ENCODE results near the gene SLC9A9. TPM values are rescaled to one million over a fixed set of nuclear protein-coding genes. Genes with fewer than 3 reads are reported as not detected.

SLC9A9 gene
- total RNA-seq, 1 experiment from 2014 or later = 2.2 TPM

- TF ChIP-seq CTCF (IDR thresholded peaks at IDR 0.05; ENCODE audit: unreplicated experiment) = no peak
- intact Hi-C loops (cut with micrococcal nuclease) = no loop called here
- ChIA-PET POLR2A (no interaction called here), CTCF (interaction anchor here (1.4 kb wide), 1 partner anchor 15 kb away, joined by 5 read pairs; no protein-coding TSS in a partner anchor)
- Mint-ChIP-seq H3K9me3 (ENCODE audit: unreplicated experiment) (no peaks in the 10 kb centered on the region), H3K36me3 (ENCODE audit: insufficient read depth, unreplicated experiment) (no peaks in the 10 kb centered on the region), H3K4me1 (ENCODE audit: insufficient read depth, unreplicated experiment) (no peaks in the 10 kb centered on the region), H3K27me3 (ENCODE audit: insufficient read depth, unreplicated experiment) (no peaks in the 10 kb centered on the region), H3K4me3 (ENCODE audit: unreplicated experiment) (no peak overlapping the region), H3K27ac (ENCODE audit: low read depth, unreplicated experiment) (no peak overlapping the region)
- DNase-seq (ENCODE audit: unreplicated experiment) = no peak
- BruUV-seq (replicated peaks) = no TSS peak
Measured at GRCh38 chr3:143720381-143720780, 127.9 kb downstream of the SLC9A9 start.

- no peak for DNase-seq (ENCODE audit: unreplicated experiment)
- H3K27me3 Mint-ChIP-seq (ENCODE audit: insufficient read depth, unreplicated experiment) = no peaks in the 10 kb centered on the region
- no peak overlapping the region for H3K27ac Mint-ChIP-seq (ENCODE audit: low read depth, unreplicated experiment)
- no peak for TF ChIP-seq CTCF (IDR thresholded peaks at IDR 0.05; ENCODE audit: unreplicated experiment)
- H3K4me3 Mint-ChIP-seq (ENCODE audit: unreplicated experiment) = no peak overlapping the region
- ChIA-PET POLR2A (interaction anchor here (0.7 to 0.8 kb wide), 2 partner anchors 9 to 71 kb away, joined by 3 read pairs; no protein-coding TSS in a partner anchor), CTCF (interaction anchor here (0.5 to 1.5 kb wide), 3 partner anchors 45 to 1528 kb away, joined by 3 to 4 read pairs (median 3); no protein-coding TSS in a partner anchor)
- no peaks in the 10 kb centered on the region for H3K36me3 Mint-ChIP-seq (ENCODE audit: insufficient read depth, unreplicated experiment)
- no peaks in the 10 kb centered on the region for H3K9me3 Mint-ChIP-seq (ENCODE audit: unreplicated experiment)
- intact Hi-C loops (cut with micrococcal nuclease) = no loop called here
- no TSS peak for BruUV-seq (replicated peaks)
- no peaks in the 10 kb centered on the region for H3K4me1 Mint-ChIP-seq (ENCODE audit: insufficient read depth, unreplicated experiment)
Measured at GRCh38 chr3:143718463-143718862, 129.8 kb downstream of the SLC9A9 start.

- Mint-ChIP-seq H3K9me3 (ENCODE audit: unreplicated experiment) (no peaks in the 10 kb centered on the region), H3K36me3 (ENCODE audit: insufficient read depth, unreplicated experiment) (no peaks in the 10 kb centered on the region), H3K4me3 (ENCODE audit: unreplicated experiment) (no peak overlapping the region), H3K4me1 (ENCODE audit: insufficient read depth, unreplicated experiment) (no peaks in the 10 kb centered on the region), H3K27ac (ENCODE audit: low read depth, unreplicated experiment) (no peak overlapping the region), H3K27me3 (ENCODE audit: insufficient read depth, unreplicated experiment) (no peaks in the 10 kb centered on the region)
- POLR2A ChIA-PET = no interaction called here
- CTCF ChIA-PET = interaction anchor here (0.6 kb wide), 1 partner anchor 63 kb away, joined by 3 read pairs; no protein-coding TSS in a partner anchor
- DNase-seq (ENCODE audit: unreplicated experiment) = peak; percentile 8
- TF ChIP-seq CTCF (IDR thresholded peaks at IDR 0.05; ENCODE audit: unreplicated experiment) = no peak
- no TSS peak for BruUV-seq (replicated peaks)
- intact Hi-C loops (cut with micrococcal nuclease) = no loop called here
Measured at GRCh38 chr3:143716731-143717130, 131.5 kb downstream of the SLC9A9 start.

- Mint-ChIP-seq H3K9me3 (ENCODE audit: unreplicated experiment) (no peaks in the 10 kb centered on the region), H3K4me3 (ENCODE audit: unreplicated experiment) (no peak overlapping the region), H3K27ac (ENCODE audit: low read depth, unreplicated experiment) (no peak overlapping the region), H3K27me3 (ENCODE audit: insufficient read depth, unreplicated experiment) (no peaks in the 10 kb centered on the region), H3K36me3 (ENCODE audit: insufficient read depth, unreplicated experiment) (no peaks in the 10 kb centered on the region), H3K4me1 (ENCODE audit: insufficient read depth, unreplicated experiment) (no peaks in the 10 kb centered on the region)
- no peak for TF ChIP-seq CTCF (IDR thresholded peaks at IDR 0.05; ENCODE audit: unreplicated experiment)
- CTCF ChIA-PET = interaction anchor here (1.0 to 1.4 kb wide), 4 partner anchors 15 to 109 kb away, joined by 3 to 6 read pairs (median 4); no protein-coding TSS in a partner anchor
- no TSS peak for BruUV-seq (replicated peaks)
- intact Hi-C loops (cut with micrococcal nuclease) = no loop called here
- DNase-seq (ENCODE audit: unreplicated experiment) = no peak
- POLR2A ChIA-PET = interaction anchor here (0.6 to 1.0 kb wide), 2 partner anchors 24 to 32 kb away, joined by 3 read pairs; no protein-coding TSS in a partner anchor
Measured at GRCh38 chr3:143712522-143712921, 135.7 kb downstream of the SLC9A9 start.

Data from MCF 10A (cell line).